Panc1 (cell line): ENCODE data around the gene E4F1. TPM values are rescaled to one million over a fixed set of nuclear protein-coding genes. Genes with fewer than 3 reads are reported as not detected.

Source experiments
- ATAC-seq: fragments of 200-7000 bp; cut with Tn5 transposase; 2 replicates; pipeline ENCODE4 v1.9.1; 2020; ENCODE audit warnings: mild to moderate bottlenecking, moderate library complexity
- BruUV-seq: library from RNA; stranded (reverse); fragments of 400-500 nt; replicated peaks from 2 replicates; lab custom pipeline; 2021; lab: Mats Ljungman, UMichigan
- CTCF ChIA-PET: fragments of 300-600 bp; sonication (Branson Sonifier 250); formaldehyde crosslinking; loops from one replicate; lab custom pipeline; 2022; ENCODE audit warnings: antibody characterized with exemption; lab: Charles Lee
- POLR2A ChIA-PET: fragments of 300-600 bp; sonication (Branson Sonifier 250); formaldehyde crosslinking; loops from one replicate; lab custom pipeline; 2022; ENCODE audit warnings: antibody characterized with exemption; lab: Charles Lee
- DNase-seq: peaks from one replicate; pipeline ENCODE4 v3.0.0-alpha.2; 2010; ENCODE audit warnings: low read depth, low spot score
- H3K27ac ChIP-seq: 2 replicates; pipeline ENCODE4 v1.5.1; 2011; ENCODE audit warnings: mild to moderate bottlenecking, low read length, inconsistent platforms
- H3K27me3 ChIP-seq: fragments of 200-500 bp; sonication (Bioruptor generic); 2 replicates; pipeline ENCODE4 v1.6.0; 2014; ENCODE audit warnings: low read length, inconsistent platforms; ENCODE audit not compliant: control insufficient read depth, insufficient read depth
- H3K36me3 ChIP-seq: fragments of 200-500 bp; sonication (Bioruptor generic); 2 replicates; pipeline ENCODE4 v1.5.1; 2014; ENCODE audit warnings: inconsistent platforms, mild to moderate bottlenecking, low read length, moderate library complexity; ENCODE audit not compliant: control insufficient read depth, insufficient read depth
- H3K4me1 ChIP-seq: 2 replicates; pipeline ENCODE4 v1.5.1; 2011; ENCODE audit warnings: inconsistent platforms, mild to moderate bottlenecking, low read length, moderate library complexity; ENCODE audit not compliant: control insufficient read depth, insufficient read depth
- H3K4me3 ChIP-seq, 2 experiments: 2 replicates each; pipeline ENCODE4 v1.5.1; 2011 to 2012; ENCODE audit warnings: low read depth in 2 of 2, low read length in 2 of 2, mild to moderate bottlenecking in 2 of 2, inconsistent platforms in 1 of 2, moderate library complexity in 1 of 2
- H3K9me3 ChIP-seq: fragments of 200-500 bp; sonication (Bioruptor generic); 2 replicates; pipeline ENCODE4 v1.5.1; 2014; ENCODE audit warnings: low read depth, mild to moderate bottlenecking, inconsistent platforms, low read length, moderate library complexity; ENCODE audit not compliant: control insufficient read depth, insufficient read depth
- CTCF ChIP-seq: fragments of 450-650 bp; IDR thresholded peaks from 2 replicates; pipeline ENCODE4 v1.5.1; 2017; ENCODE audit warnings: mild to moderate bottlenecking
- POLR2AphosphoS5 ChIP-seq: IDR thresholded peaks from 2 replicates; pipeline ENCODE4 v1.6.1; 2012; ENCODE audit warnings: mild to moderate bottlenecking, low read depth, low read length, moderate library complexity
- REST ChIP-seq, 2 experiments: IDR thresholded peaks; 2 replicates each; pipeline ENCODE4 v1.6.1; 2011 to 2012; ENCODE audit warnings: low read depth in 2 of 2, control low read depth in 1 of 2, low read length in 1 of 2, mild to moderate bottlenecking in 1 of 2, moderate library complexity in 1 of 2; ENCODE audit not compliant: insufficient read depth in 1 of 2
- SIN3A ChIP-seq: IDR thresholded peaks from 2 replicates; pipeline ENCODE4 v1.6.1; 2012; ENCODE audit warnings: low read depth, mild to moderate bottlenecking, low read length, moderate library complexity, borderline replicate concordance; ENCODE audit not compliant: insufficient read depth
- TCF7L2 ChIP-seq: IDR thresholded peaks from 2 replicates; pipeline ENCODE4 v1.6.1; 2011; ENCODE audit warnings: mild to moderate bottlenecking, low read depth, low read length, inconsistent platforms
- in situ Hi-C: cut with HindIII; loops from 2 replicates; pipeline ENCODE4 v1.10.0; 2016; ENCODE audit warnings: low sequenced_read_pairs, low pct_unique_long_range_greater_than_20kb
- intact Hi-C: fragments of 100-400 bp; cut with micrococcal nuclease; formaldehyde crosslinking; loops from one replicate; pipeline ENCODE4 v1.10.0; 2022; ENCODE audit not compliant: unreplicated experiment
- total RNA-seq: library from RNA; stranded (reverse); gene quantifications from one replicate; pipeline ENCODE4 v1.2.1, GENCODE V29; 2021; ENCODE audit not compliant: unreplicated experiment

E4F1 gene
- total RNA-seq, 1 experiment from 2014 or later, result 50.8 TPM

- BruUV-seq, result no TSS peak
- intact Hi-C loops, result no loop called here
- POLR2A ChIA-PET, result no interaction called here
Measured at GRCh38 chr16:2206420-2206779, 17.0 kb upstream of the E4F1 start.

GRCh38 chr16:2206780-2207433, 16.5 kb upstream of the E4F1 start:
- intact Hi-C loops (no loop called here), in situ Hi-C loops (no loop called here)
- Histone ChIP-seq H3K27ac (peak overlapping the region; percentile 91), H3K4me3 (peak overlapping the region; percentile 61 to 73), H3K4me1 (peaks cover 24% of the 10 kb centered on the region), H3K36me3 (no peaks in the 10 kb centered on the region; the same call in 1 of the 2 replicates), H3K9me3 (no peaks in the 10 kb centered on the region), H3K27me3 (no peaks in the 10 kb centered on the region)
- DNase-seq (no peak), ATAC-seq (no peak)
- TSS peak; percentile 72 for BruUV-seq
- ChIA-PET POLR2A (no interaction called here), CTCF (no interaction called here)
- TF ChIP-seq POLR2AphosphoS5 (0 out of 2 replicates have a peak, but pooled peaks have one; percentile 6), SIN3A (no peak), CTCF (no peak), REST (IDR thresholded peaks at IDR 0.05; ENCODE audit: insufficient read depth in 1 of 2, low read depth in 2 of 2, low read length in 1 of 2) (no peak)

More at GRCh38 chr16:2206420-2206779, 17.0 kb upstream of the E4F1 start:
- ATAC-seq (no peak), DNase-seq (no peak)
- in situ Hi-C loops, result no loop called here
- H3K27ac ChIP-seq, result peak overlapping the region; percentile 91
- H3K4me3 ChIP-seq, result peak overlapping the region; percentile 61 to 73
- H3K4me1 ChIP-seq, result peaks cover 20% of the 10 kb centered on the region
- TF ChIP-seq CTCF (no peak), POLR2AphosphoS5 (no peak), SIN3A (no peak), TCF7L2 (no peak), REST (IDR thresholded peaks at IDR 0.05; ENCODE audit: insufficient read depth in 1 of 2, low read depth in 2 of 2, low read length in 1 of 2) (no peak)
- H3K36me3 ChIP-seq, result no peaks in the 10 kb centered on the region; the same call in 1 of the 2 replicates
- no peaks in the 10 kb centered on the region for H3K9me3 ChIP-seq
- no peaks in the 10 kb centered on the region for H3K27me3 ChIP-seq
- CTCF ChIA-PET, result no interaction called here
